ENCODE measurements around the gene MUCL3. TPM values are rescaled to one million over a fixed set of nuclear protein-coding genes. Genes with fewer than 3 reads are reported as not detected.
"Not testable (repeated sequence)": the region's sequence is repeated elsewhere in the genome, so short reads cannot be mapped to it uniquely, and the experiment has no call there.

The MUCL3 gene
- total RNA-seq, 2 experiments from 2014 or later: not detected

DNA sequence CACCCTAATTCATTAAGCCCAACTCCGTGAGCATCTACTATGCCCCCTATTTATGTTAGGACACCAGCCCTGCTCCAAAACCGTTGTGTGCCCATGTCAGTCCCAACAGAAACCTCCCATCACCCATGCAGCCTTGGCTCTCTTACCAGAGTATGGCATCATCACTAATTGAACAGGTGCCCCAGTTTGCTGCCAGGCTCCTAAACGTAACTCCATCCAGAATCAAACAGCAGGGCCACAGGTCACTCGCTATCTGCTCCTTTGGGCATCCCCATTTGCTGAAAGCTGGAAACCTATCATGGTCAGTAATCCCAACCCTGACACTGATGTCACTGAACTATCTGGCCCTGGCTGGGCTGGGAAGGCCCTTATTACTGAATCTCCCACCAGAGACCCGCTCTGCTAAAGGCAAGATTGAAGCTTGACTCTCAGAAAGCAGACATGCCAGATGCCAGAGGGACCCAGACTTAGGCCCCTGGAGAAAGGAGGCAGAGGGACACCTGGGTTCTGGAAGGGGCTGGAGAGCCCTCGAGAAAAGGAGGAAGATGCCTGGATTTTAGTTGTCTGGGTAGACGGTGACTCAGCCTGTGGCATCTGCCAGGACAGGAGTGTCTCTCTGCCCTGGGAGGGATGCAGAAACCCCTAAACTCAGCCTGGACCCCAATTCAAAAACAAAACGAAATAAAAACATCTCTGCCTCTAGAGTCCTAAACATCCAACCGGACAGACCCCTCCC lies 14.0 kb downstream of the MUCL3 start:
- Mint-ChIP-seq H3K27ac (no peak overlapping the region), H3K4me3 (peak overlapping the region; percentile 14), H3K9me3 (no peaks in the 10 kb centered on the region), H3K27me3 (peaks cover 82% of the 10 kb centered on the region), H3K36me3 (ENCODE audit: low read depth) (no peaks in the 10 kb centered on the region), H3K4me1 (peaks cover 8% of the 10 kb centered on the region)
- POLR2A ChIA-PET: interaction anchor here (1.2 to 1.5 kb wide), 2 partner anchors 12 to 41 kb away, joined by 4 to 6 read pairs; partner anchors contain the start of gene VARS2
- CTCF ChIA-PET: interaction anchor here (0.9 to 1.4 kb wide), 3 partner anchors 114 to 138 kb away, joined by 3 to 4 read pairs (median 4); no protein-coding TSS in a partner anchor
- no peak for DNase-seq

DNA sequence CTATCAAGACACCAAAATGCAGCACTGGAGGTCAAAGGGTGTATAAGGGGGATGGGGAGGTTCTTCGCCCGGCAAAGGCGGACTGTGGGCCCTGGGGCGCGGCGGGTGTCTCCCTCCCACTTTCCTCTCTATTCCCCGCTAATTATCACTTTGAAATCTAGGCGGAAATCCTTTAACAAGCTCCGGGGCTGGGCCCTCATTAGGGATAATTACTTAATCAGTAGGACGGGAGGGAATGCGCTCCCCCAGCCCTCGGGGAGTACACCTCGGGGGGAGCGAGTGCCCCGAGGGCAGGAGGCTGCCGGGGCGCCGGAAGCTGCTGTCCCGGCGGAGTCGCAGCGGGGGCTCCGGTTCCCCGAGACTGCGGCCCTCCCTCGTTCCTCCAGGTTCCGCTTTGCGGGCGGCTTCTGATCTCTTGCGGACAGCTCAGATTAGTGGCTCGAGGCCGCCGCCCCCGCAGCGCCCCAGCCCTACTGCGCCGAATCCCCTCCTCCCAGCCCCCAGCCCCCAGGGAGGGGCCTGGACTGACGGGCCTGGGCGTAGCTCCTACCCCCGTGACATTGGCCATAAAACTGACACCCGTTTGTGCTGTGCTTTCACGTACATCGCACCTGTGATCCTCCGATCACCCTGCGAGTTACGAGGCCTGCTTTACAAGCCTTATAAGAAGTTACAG lies 14.7 kb downstream of the MUCL3 start:
- Mint-ChIP-seq H3K36me3 (ENCODE audit: low read depth) (no peaks in the 10 kb centered on the region), H3K27ac (no peak overlapping the region)

DNA sequence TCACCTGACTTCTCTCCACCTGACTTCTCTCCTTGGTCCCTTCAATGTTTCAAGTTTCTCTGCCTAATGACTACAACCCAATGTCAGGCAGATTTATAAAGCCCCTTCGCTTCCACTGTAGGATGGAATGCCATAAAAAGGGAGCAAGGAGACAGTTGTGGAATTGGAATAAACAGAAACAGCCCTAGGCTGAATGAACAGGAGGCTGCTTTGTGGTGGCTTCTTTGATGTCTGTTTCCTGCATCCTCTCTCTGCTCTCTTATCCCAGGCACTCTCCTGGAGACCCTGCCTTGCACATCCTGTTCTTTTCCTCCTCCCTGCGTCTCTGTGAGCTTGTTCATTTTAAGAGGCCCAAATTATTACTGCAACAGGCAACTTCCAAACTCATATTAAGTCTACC lies 16.9 kb downstream of the MUCL3 start:
- no peaks in the 10 kb centered on the region for H3K36me3 Mint-ChIP-seq (ENCODE audit: low read depth)
- ChIA-PET POLR2A (no interaction called here), CTCF (no interaction called here)
- DNase-seq: no peak
- H3K4me3 Mint-ChIP-seq: no peak overlapping the region
- H3K4me1 Mint-ChIP-seq: peaks cover 12% of the 10 kb centered on the region
- no peak overlapping the region for H3K27ac Mint-ChIP-seq
- H3K27me3 Mint-ChIP-seq: peaks cover 65% of the 10 kb centered on the region
- H3K9me3 Mint-ChIP-seq: no peaks in the 10 kb centered on the region

More for the DNA sequence above, 14.7 kb downstream of the MUCL3 start:
- Mint-ChIP-seq H3K27me3 (peaks cover 80% of the 10 kb centered on the region), H3K4me3 (peak overlapping the region; percentile 42), H3K9me3 (no peaks in the 10 kb centered on the region), H3K4me1 (peaks cover 8% of the 10 kb centered on the region)
- DNase-seq: peak; percentile 54
- ChIA-PET CTCF (interaction anchor here (0.9 to 1.4 kb wide), 3 partner anchors 113 to 138 kb away, joined by 3 to 4 read pairs (median 4); no protein-coding TSS in a partner anchor), POLR2A (interaction anchor here (0.6 to 1.5 kb wide), 5 partner anchors 13 to 203 kb away, joined by 3 to 6 read pairs (median 4); partner anchors contain the start of genes TCF19 and VARS2)

DNA sequence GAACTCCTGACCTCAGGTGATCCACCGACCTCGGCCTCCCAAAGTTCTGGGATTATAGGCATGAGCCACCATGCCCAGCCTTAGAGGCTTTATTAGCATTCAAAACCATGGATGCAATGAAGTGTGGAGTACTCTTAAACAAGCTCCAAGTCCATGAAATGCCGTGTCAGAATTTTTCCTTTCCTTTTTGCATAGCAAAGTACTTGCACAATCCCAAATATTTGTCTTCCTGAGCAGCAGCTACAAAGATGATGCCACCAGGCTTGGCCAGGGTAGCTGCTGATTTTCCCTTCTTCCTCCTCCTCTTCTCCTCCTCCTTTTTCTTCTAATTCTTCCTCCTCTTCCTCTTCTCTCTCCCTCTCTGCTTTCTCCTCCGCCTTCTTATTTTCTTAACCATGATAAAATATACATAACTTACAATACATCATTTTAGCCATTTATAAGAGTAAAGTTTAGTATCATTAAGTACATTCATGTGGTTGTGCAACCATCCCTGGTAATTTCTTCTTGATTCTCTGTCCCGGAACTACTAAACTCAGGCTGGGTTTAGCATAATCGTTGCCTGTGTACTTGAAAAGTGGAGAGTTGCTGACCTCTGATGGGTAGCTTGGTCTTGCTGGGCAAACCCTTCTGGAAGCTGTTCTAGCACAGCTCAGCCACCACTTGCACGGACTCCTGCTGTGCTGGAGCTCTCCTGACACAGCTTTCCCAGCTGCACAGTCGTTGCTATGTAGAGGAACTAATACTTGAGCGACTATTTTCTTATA lies 20.3 kb downstream of the MUCL3 start:
- ChIA-PET CTCF (no interaction called here), POLR2A (no interaction called here)
- H3K4me3 Mint-ChIP-seq: no peak overlapping the region
- no peak overlapping the region for H3K27ac Mint-ChIP-seq
- no peaks in the 10 kb centered on the region for H3K9me3 Mint-ChIP-seq
- peaks cover 54% of the 10 kb centered on the region for H3K27me3 Mint-ChIP-seq
- DNase-seq: no peak
- no peaks in the 10 kb centered on the region for H3K36me3 Mint-ChIP-seq (ENCODE audit: low read depth)
- H3K4me1 Mint-ChIP-seq: peaks cover 26% of the 10 kb centered on the region

DNA sequence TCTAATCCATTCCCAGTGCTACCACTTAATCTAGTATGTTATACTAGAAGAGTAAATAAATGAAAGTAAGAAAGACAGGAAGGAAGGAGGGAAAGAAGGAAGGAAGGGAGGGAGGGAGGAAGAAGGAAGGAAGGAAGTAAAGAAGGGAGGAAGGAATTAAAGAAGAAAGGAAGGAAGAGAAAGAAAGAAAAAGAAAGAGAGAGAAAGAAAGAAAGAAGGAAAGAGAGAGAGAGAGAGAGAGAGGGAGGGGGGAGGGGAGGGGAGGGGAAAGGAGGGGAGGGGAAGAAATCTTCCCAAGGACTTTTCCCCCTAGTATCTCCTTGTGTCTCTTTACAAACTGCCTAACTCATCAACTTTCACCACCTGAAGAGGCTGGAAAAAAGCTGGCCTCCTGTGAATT lies 21.9 kb downstream of the MUCL3 start:
- Mint-ChIP-seq H3K4me3 (no peak overlapping the region), H3K9me3 (no peaks in the 10 kb centered on the region), H3K4me1 (peaks cover 27% of the 10 kb centered on the region), H3K36me3 (ENCODE audit: low read depth) (no peaks in the 10 kb centered on the region), H3K27ac (no peak overlapping the region), H3K27me3 (peaks cover 45% of the 10 kb centered on the region)
- no peak for DNase-seq
- ChIA-PET CTCF (no interaction called here), POLR2A (no interaction called here)

DNA sequence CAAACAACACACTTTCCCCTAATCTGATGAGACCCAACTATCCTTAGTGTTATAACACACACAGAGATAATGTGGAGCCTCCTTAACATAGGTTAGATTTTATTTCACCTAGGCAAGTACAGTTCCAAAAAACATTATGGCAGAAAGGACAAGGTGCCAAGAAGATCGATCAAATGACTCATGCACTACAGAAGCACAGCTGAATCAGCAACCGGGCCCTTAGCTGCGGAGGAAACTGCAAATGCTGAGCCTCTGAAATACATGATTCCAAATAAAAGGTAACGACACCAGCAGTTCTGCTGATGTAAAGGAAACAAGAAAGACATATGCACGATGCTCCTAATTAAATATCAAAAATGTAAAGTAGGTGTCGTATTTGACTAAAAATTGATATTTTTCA lies 22.9 kb downstream of the MUCL3 start:
- Mint-ChIP-seq H3K27ac (peak overlapping the region; percentile 55), H3K9me3 (no peaks in the 10 kb centered on the region), H3K4me1 (peaks cover 27% of the 10 kb centered on the region), H3K27me3 (peaks cover 39% of the 10 kb centered on the region), H3K4me3 (no peak overlapping the region), H3K36me3 (ENCODE audit: low read depth) (no peaks in the 10 kb centered on the region)
- ChIA-PET POLR2A (no interaction called here), CTCF (interaction anchor here (1.0 kb wide), 1 partner anchor 124 kb away, joined by 3 read pairs; no protein-coding TSS in a partner anchor)
- no peak for DNase-seq

DNA sequence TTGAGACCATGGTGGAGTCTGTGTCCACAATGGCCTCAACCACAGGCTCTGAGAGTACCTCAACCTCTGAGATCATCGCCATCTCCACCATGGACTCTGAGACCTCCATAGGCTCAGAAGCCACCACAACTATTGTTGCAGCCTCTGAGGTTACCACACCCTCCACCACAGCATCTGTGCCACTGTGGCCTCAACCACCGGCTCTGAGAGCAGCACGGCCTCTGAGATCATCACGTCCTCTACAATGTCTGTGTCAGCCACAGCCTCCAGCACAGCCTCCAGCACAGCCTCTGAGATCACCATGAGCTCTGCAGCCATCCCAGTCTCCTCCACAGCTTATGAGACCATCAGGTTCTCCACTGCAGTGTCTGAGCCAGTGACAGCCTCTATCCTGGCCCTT lies 23.3 kb downstream of the MUCL3 start:
- Mint-ChIP-seq H3K9me3 (no peaks in the 10 kb centered on the region), H3K27ac (peak overlapping the region; percentile 55), H3K36me3 (ENCODE audit: low read depth) (no peaks in the 10 kb centered on the region), H3K4me3 (no peak overlapping the region), H3K27me3 (peaks cover 38% of the 10 kb centered on the region), H3K4me1 (peaks cover 27% of the 10 kb centered on the region)
- CTCF ChIA-PET: interaction anchor here (1.0 kb wide), 1 partner anchor 123 kb away, joined by 3 read pairs; no protein-coding TSS in a partner anchor
- POLR2A ChIA-PET: no interaction called here
- peak; percentile 63 for DNase-seq

DNA sequence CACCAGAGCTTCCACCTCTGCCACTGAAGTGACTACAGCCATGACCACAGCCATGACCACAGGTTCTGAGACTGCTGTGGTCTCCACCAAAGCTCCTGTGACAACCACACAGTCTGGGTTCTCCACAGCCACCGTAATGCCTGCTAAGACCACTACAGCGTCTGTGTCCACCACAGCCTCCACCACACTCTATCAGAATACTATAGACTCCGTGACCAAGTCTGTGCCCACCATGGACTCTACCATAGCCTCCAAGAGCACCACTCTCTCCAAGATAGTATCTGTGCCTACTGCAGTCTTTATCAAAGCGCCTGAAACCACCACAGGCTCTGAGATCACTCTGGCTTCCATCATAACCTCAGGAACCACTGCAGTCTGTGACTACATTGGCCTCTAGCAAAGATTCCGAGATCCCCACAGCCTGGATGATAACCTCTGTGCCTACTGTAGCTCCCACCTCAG lies 24.4 kb downstream of the MUCL3 start:
- DNase-seq: no peak
- no peaks in the 10 kb centered on the region for H3K36me3 Mint-ChIP-seq (ENCODE audit: low read depth)
- POLR2A ChIA-PET: no interaction called here
- no peaks in the 10 kb centered on the region for H3K9me3 Mint-ChIP-seq
- H3K27me3 Mint-ChIP-seq: peaks cover 34% of the 10 kb centered on the region
- peaks cover 27% of the 10 kb centered on the region for H3K4me1 Mint-ChIP-seq
- H3K27ac Mint-ChIP-seq: no peak overlapping the region
- CTCF ChIA-PET: no interaction called here
- no peak overlapping the region for H3K4me3 Mint-ChIP-seq

DNA sequence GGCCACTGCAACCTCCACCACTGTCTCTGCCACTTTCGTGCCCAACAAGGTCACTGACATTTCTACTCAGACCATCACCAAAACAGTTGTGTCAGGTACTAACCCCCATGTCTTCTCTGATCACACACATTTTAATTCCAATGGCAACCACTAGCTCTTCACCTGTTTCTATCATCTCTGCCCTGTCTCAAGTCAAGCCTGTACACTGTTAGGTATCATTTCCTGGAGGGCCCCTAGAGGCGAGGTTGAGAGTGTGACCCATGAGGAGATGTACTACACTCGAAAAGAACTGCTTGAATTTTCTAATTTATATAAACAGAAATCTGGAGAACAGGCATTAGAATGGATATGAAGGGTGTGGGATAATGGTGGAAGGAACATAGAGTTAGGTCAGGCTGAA lies 25.4 kb downstream of the MUCL3 start:
- no peaks in the 10 kb centered on the region for H3K36me3 Mint-ChIP-seq (ENCODE audit: low read depth)
- no peak for DNase-seq
- peaks cover 32% of the 10 kb centered on the region for H3K27me3 Mint-ChIP-seq
- ChIA-PET CTCF (no interaction called here), POLR2A (no interaction called here)
- H3K4me1 Mint-ChIP-seq: peaks cover 27% of the 10 kb centered on the region
- no peaks in the 10 kb centered on the region for H3K9me3 Mint-ChIP-seq
- no peak overlapping the region for H3K27ac Mint-ChIP-seq
- no peak overlapping the region for H3K4me3 Mint-ChIP-seq

DNA sequence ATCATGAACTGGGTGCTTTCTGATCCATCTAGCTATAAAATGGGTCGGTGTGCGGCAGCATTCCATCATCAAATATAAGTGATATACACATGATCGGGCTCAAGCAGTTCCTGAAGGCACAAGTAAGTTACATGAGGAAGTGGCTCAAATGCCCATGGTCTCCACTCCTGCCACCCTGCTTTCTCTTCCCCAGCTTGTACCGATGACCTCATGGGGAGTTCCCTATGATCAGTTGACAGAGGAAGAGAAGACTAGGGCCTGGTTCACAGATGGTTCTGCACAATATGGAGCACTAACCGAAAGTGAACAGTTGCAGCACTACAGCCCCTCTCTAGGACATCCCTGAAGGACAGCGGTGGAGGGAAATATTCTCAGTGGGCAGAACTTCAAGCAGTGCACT lies 28.4 kb downstream of the MUCL3 start:
- CTCF ChIA-PET: interaction anchor here (0.6 kb wide), 2 partner anchors 111 to 224 kb away, joined by 3 read pairs; no protein-coding TSS in a partner anchor
- DNase-seq; H3K9me3 Mint-ChIP-seq; H3K27ac Mint-ChIP-seq; H3K36me3 Mint-ChIP-seq (ENCODE audit: low read depth); H3K4me3 Mint-ChIP-seq; POLR2A ChIA-PET: not testable (repeated sequence)
- Mint-ChIP-seq H3K4me1 (peaks cover 16% of the 10 kb centered on the region), H3K27me3 (peaks cover 39% of the 10 kb centered on the region)

DNA sequence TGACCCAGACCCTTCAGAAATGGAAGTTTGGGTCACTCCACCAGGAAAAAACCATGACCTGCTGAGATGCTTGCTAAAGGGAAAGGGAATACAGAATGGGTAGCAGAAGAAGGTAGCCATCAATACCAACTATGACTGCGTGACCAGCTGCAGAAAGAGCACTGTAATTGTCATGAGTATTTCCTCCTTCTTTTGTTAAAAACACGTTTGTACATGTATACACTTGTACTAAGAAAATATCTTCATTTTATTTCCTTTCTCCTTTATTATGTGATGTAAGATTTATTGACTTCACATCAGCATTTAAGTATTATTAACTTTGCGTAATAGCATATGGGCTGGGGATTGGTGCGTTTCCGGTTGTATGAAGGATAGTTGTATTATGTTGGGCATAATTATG lies 30.2 kb downstream of the MUCL3 start:
- peaks cover 2% of the 10 kb centered on the region for H3K4me1 Mint-ChIP-seq
- DNase-seq: no peak
- no peaks in the 10 kb centered on the region for H3K9me3 Mint-ChIP-seq
- peaks cover 35% of the 10 kb centered on the region for H3K27me3 Mint-ChIP-seq
- H3K4me3 Mint-ChIP-seq: no peak overlapping the region
- H3K27ac Mint-ChIP-seq: no peak overlapping the region
- ChIA-PET CTCF (no interaction called here), POLR2A (no interaction called here)
- no peaks in the 10 kb centered on the region for H3K36me3 Mint-ChIP-seq (ENCODE audit: low read depth)

DNA sequence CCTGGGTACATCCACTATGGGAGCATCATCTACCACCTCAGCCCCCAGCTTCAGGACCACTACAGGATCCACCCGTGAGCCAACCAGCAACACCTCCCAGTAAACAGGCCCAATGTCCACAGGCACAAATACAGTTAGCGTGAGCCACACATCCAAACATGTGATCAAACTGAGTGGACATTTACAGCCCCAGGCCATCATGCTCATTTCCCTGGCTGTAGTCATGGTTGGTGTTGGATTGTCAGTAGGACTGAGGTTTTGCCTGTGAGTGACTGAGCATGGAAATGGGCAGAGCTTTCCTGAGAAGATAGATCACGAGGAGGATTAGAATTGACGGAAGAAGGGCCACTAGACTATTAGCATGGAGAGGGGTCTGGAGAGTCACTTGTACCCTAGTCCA lies 32.0 kb downstream of the MUCL3 start:
- no peak for DNase-seq
- H3K9me3 Mint-ChIP-seq: no peaks in the 10 kb centered on the region
- H3K36me3 Mint-ChIP-seq (ENCODE audit: low read depth): no peaks in the 10 kb centered on the region
- H3K4me1 Mint-ChIP-seq: no peaks in the 10 kb centered on the region
- CTCF ChIA-PET: no interaction called here
- no peak overlapping the region for H3K27ac Mint-ChIP-seq
- POLR2A ChIA-PET: no interaction called here
- no peak overlapping the region for H3K4me3 Mint-ChIP-seq
- H3K27me3 Mint-ChIP-seq: peaks cover 31% of the 10 kb centered on the region
